NCI-H1694 (cell line): ENCODE measurements around the gene C4orf50.

Experiments used
- DNase-seq: peaks from one replicate; lab custom pipeline; 2025; lab: John Stamatoyannopoulos, UW

C4orf50 gene

GRCh38 chr4:5992828-5993321 lies 25.4 kb downstream of the C4orf50 start:
- DNase-seq = no peak

GRCh38 chr4:5992171-5992827 lies 25.9 kb downstream of the C4orf50 start:
- DNase-seq = no peak

- DNase-seq = no peak
These were observed 26.8 kb downstream of the C4orf50 start for GRCh38 chr4:5991405-5991804.

- no peak for DNase-seq
These were observed 27.6 kb downstream of the C4orf50 start for GRCh38 chr4:5990446-5991160.

GRCh38 chr4:5989236-5990225 lies 28.7 kb downstream of the C4orf50 start:
- DNase-seq = no peak

- no peak for DNase-seq
These were observed 30.0 kb downstream of the C4orf50 start for GRCh38 chr4:5988086-5988845.

- DNase-seq = no peak
These were observed 33.4 kb downstream of the C4orf50 start for GRCh38 chr4:5984843-5985242.

GRCh38 chr4:5982156-5982973 lies 35.9 kb downstream of the C4orf50 start:
- DNase-seq = no peak

GRCh38 chr4:5980436-5981155 lies 37.6 kb downstream of the C4orf50 start:
- peak; percentile 64 for DNase-seq

GRCh38 chr4:5979981-5980380 lies 38.2 kb downstream of the C4orf50 start:
- peak; percentile 17 for DNase-seq

- DNase-seq = no peak
These were observed 41.3 kb downstream of the C4orf50 start for GRCh38 chr4:5976921-5977320.

- DNase-seq = no peak
These were observed 41.8 kb downstream of the C4orf50 start for GRCh38 chr4:5976431-5976830.

- no peak for DNase-seq
These were observed 43.9 kb downstream of the C4orf50 start for GRCh38 chr4:5974321-5974720.

GRCh38 chr4:5973486-5974220 lies 44.6 kb downstream of the C4orf50 start:
- no peak for DNase-seq

- no peak for DNase-seq
These were observed 45.2 kb downstream of the C4orf50 start for GRCh38 chr4:5973033-5973432.

GRCh38 chr4:5972571-5972970 lies 45.7 kb downstream of the C4orf50 start:
- no peak for DNase-seq

- DNase-seq = no peak
These were observed 47.2 kb downstream of the C4orf50 start for GRCh38 chr4:5971078-5971450.

GRCh38 chr4:5970381-5971077 lies 47.7 kb downstream of the C4orf50 start:
- DNase-seq = no peak

GRCh38 chr4:5969777-5970176 lies 48.5 kb downstream of the C4orf50 start:
- DNase-seq = no peak
